ENCODE data around the gene UST. TPM values are rescaled to one million over a fixed set of nuclear protein-coding genes. Genes with fewer than 3 reads are reported as not detected.

UST gene
- polyA plus RNA-seq, 1 donor from 2014 or later, result 7.5 TPM

DNA sequence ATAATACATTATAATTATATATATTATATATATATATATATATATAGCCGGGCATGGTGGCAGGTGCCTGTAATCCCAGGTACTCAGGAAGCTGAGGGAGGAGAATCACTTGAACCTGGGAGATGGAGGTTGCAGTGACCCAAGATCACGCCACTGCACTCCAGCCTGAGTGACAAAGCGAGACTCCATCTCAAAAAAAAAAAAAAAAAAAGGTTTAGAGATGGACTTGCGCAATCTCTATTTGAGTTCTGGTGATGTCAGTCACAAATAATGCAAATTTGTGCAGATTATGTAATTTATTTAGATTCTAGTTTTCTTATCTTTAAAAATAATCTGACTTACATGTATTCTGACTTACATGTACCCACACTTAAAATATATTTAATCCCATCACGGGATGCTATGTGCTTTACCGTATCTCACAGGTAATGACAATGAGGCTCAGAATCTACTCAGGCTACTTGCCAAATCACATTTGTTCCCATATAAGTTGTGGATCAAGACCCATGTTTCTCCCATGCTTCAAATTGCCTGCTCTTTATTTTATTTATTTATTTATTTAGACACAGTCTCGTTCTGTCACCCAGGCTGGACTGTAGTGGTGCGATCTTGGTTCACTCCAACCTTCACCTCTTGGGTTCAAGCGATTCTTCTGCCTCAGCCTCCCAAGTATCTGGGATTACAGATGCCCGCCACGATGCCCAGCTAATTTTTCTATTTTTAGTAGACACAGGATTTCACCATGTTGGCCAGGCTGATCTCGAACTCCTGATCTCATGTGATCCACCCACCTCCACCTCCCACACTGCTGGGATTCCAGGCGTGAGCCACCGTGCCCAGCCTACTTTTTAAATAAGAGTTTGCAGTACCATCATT lies 7.6 kb upstream of the UST start:
- H3K36me3 ChIP-seq (ENCODE audit: insufficient read depth, low read length), result no peaks in the 10 kb centered on the region
- H3K4me2 ChIP-seq (ENCODE audit: low read length), result no peak overlapping the region
- TF ChIP-seq TAF1 (IDR thresholded peaks at IDR 0.05; ENCODE audit: low read depth), result no peak
- TF ChIP-seq RAD21 (conservative IDR thresholded peaks at IDR 0.05), result no peak
- no peak for TF ChIP-seq EP300 (conservative IDR thresholded peaks at IDR 0.05; ENCODE audit: poor library complexity, severe bottlenecking)
- TF ChIP-seq REST (IDR thresholded peaks at IDR 0.05; ENCODE audit: borderline replicate concordance), result no peak
- TF ChIP-seq SMC3 (conservative IDR thresholded peaks at IDR 0.05; ENCODE audit: poor library complexity), result no peak
- no peak for TF ChIP-seq EZH2 (IDR thresholded peaks at IDR 0.05; ENCODE audit: borderline replicate concordance, insufficient read depth, low read length, poor library complexity, severe bottlenecking)
- no peak for TF ChIP-seq MXI1 (conservative IDR thresholded peaks at IDR 0.05; ENCODE audit: poor library complexity, severe bottlenecking)
- H3K9ac ChIP-seq (ENCODE audit: low read length), result no peak overlapping the region
- no peaks in the 10 kb centered on the region for H3K9me3 ChIP-seq (ENCODE audit: low read length)
- H3K79me2 ChIP-seq (replicated peaks; ENCODE audit: insufficient read depth, low read length), result no peaks in the 10 kb centered on the region
- H3K9me2 ChIP-seq (ENCODE audit: insufficient read depth, low read length), result no peaks in the 10 kb centered on the region
- no peak overlapping the region for H2AFZ ChIP-seq (ENCODE audit: low read depth, low read length)
- no peak overlapping the region for H3K27ac ChIP-seq (ENCODE audit: low read length)
- no peaks in the 10 kb centered on the region for H3K27me3 ChIP-seq (ENCODE audit: insufficient read depth, low read depth, low read length)
- H4K20me1 ChIP-seq (ENCODE audit: insufficient read depth), result no peaks in the 10 kb centered on the region
- no peaks in the 10 kb centered on the region for H3F3A ChIP-seq (ENCODE audit: insufficient read depth, low read length, poor library complexity, severe bottlenecking)
- no peak overlapping the region for H3K4me3 ChIP-seq (ENCODE audit: low read length)

DNA sequence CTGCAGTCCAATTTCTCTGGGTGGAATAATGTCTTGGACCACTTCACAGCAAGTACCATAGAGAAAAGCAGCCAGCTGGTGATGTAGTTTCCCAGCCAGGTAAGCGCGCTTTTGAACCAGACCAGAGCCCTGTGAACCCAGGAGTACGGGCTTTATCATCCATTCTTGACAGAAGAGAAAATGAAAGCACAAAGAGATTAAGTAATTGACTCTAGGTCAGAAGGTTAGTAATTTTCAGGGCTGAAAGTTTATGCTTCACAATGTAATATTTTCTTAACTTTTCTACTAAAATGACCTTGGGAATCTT lies 7.1 kb upstream of the UST start:
- Histone ChIP-seq H3K4me2 (ENCODE audit: low read length) (no peak overlapping the region), H3F3A (ENCODE audit: insufficient read depth, low read length, poor library complexity, severe bottlenecking) (no peaks in the 10 kb centered on the region), H3K9me3 (ENCODE audit: low read length) (no peaks in the 10 kb centered on the region), H4K20me1 (ENCODE audit: insufficient read depth) (no peaks in the 10 kb centered on the region), H3K27ac (ENCODE audit: low read length) (no peak overlapping the region), H2AFZ (ENCODE audit: low read depth, low read length) (no peak overlapping the region), H3K4me3 (ENCODE audit: low read length) (no peak overlapping the region), H3K79me2 (replicated peaks; ENCODE audit: insufficient read depth, low read length) (no peaks in the 10 kb centered on the region), H3K9me2 (ENCODE audit: insufficient read depth, low read length) (no peaks in the 10 kb centered on the region), H3K36me3 (ENCODE audit: insufficient read depth, low read length) (no peaks in the 10 kb centered on the region), H3K9ac (ENCODE audit: low read length) (no peak overlapping the region), H3K27me3 (ENCODE audit: insufficient read depth, low read depth, low read length) (no peaks in the 10 kb centered on the region)
- TF ChIP-seq POLR2AphosphoS5 (IDR thresholded peaks at IDR 0.05) (no peak), CTCF (IDR thresholded peaks at IDR 0.05; ENCODE audit: poor library complexity, severe bottlenecking) (no peak), EZH2 (IDR thresholded peaks at IDR 0.05; ENCODE audit: borderline replicate concordance, insufficient read depth, low read length, poor library complexity, severe bottlenecking) (no peak), RAD21 (conservative IDR thresholded peaks at IDR 0.05) (no peak), MXI1 (conservative IDR thresholded peaks at IDR 0.05; ENCODE audit: poor library complexity, severe bottlenecking) (no peak), SMC3 (conservative IDR thresholded peaks at IDR 0.05; ENCODE audit: poor library complexity) (no peak), REST (IDR thresholded peaks at IDR 0.05; ENCODE audit: borderline replicate concordance) (no peak), EP300 (conservative IDR thresholded peaks at IDR 0.05; ENCODE audit: poor library complexity, severe bottlenecking) (no peak), TAF1 (IDR thresholded peaks at IDR 0.05; ENCODE audit: low read depth) (no peak)
